ENCODE results near the gene COL6A1. TPM values are rescaled to one million over a fixed set of nuclear protein-coding genes. Genes with fewer than 3 reads are reported as not detected.

COL6A1 gene
- total RNA-seq, 2 experiments from 2014 or later, result 8.0 to 8.5 TPM

- peaks cover 6% of the 10 kb centered on the region for H3K27me3 Mint-ChIP-seq
- ChIA-PET CTCF (no interaction called here), POLR2A (no interaction called here)
- H3K4me3 Mint-ChIP-seq, result no peak overlapping the region
- Histone ChIP-seq H3K4me3 (ENCODE audit: low read length) (no peak overlapping the region), H3K27ac (ENCODE audit: low read depth in 1 of 2, low read length in 2 of 2) (no peak overlapping the region), H3K36me3 (ENCODE audit: insufficient read depth, low read length) (no peaks in the 10 kb centered on the region), H3K4me1 (ENCODE audit: insufficient read depth, low read length) (no peaks in the 10 kb centered on the region), H3K9me3 (ENCODE audit: control insufficient read depth in 1 of 2, insufficient read depth in 1 of 2, low read length in 2 of 2) (peaks cover 0 to 6% of the 10 kb centered on the region in 2 experiments), H3K27me3 (ENCODE audit: control insufficient read depth in 1 of 2, insufficient read depth in 2 of 2, low read length in 2 of 2) (peaks cover 0 to 2% of the 10 kb centered on the region in 2 experiments)
- DNase-seq, result no peak
- no peak overlapping the region for H3K27ac Mint-ChIP-seq
- no peaks in the 10 kb centered on the region for H3K4me1 Mint-ChIP-seq (ENCODE audit: low read depth)
- TF ChIP-seq CTCF (IDR thresholded peaks at IDR 0.05), result no peak
- intact Hi-C loops (cut with DNase I, micrococcal nuclease), result loop anchor here in 1 of 2 experiments (10.0 kb wide), 1 partner anchor 66 kb away; no protein-coding TSS in a partner anchor
- H3K9me3 Mint-ChIP-seq, result no peaks in the 10 kb centered on the region
- no peaks in the 10 kb centered on the region for H3K36me3 Mint-ChIP-seq (ENCODE audit: low read depth)
- no peak for ATAC-seq (ENCODE audit: poor library complexity)
These were observed 32.9 kb upstream of the COL6A1 start for GRCh38 chr21:45948576-45949141.

GRCh38 chr21:45949928-45950739, 31.4 kb upstream of the COL6A1 start:
- H3K36me3 Mint-ChIP-seq (ENCODE audit: low read depth), result no peaks in the 10 kb centered on the region
- H3K4me3 Mint-ChIP-seq, result no peak overlapping the region
- no peak for DNase-seq
- H3K9me3 Mint-ChIP-seq, result no peaks in the 10 kb centered on the region
- Histone ChIP-seq H3K4me3 (ENCODE audit: low read length) (no peak overlapping the region), H3K27ac (ENCODE audit: low read depth in 1 of 2, low read length in 2 of 2) (no peak overlapping the region), H3K4me1 (ENCODE audit: insufficient read depth, low read length) (no peaks in the 10 kb centered on the region), H3K27me3 (ENCODE audit: control insufficient read depth in 1 of 2, insufficient read depth in 2 of 2, low read length in 2 of 2) (peaks cover 0 to 2% of the 10 kb centered on the region in 2 experiments), H3K36me3 (ENCODE audit: insufficient read depth, low read length) (no peaks in the 10 kb centered on the region), H3K9me3 (ENCODE audit: control insufficient read depth in 1 of 2, insufficient read depth in 1 of 2, low read length in 2 of 2) (peaks cover 0 to 6% of the 10 kb centered on the region in 2 experiments)
- ATAC-seq (ENCODE audit: poor library complexity), result no peak
- no peak for TF ChIP-seq CTCF (IDR thresholded peaks at IDR 0.05)
- ChIA-PET POLR2A (no interaction called here), CTCF (no interaction called here)
- no peaks in the 10 kb centered on the region for H3K4me1 Mint-ChIP-seq (ENCODE audit: low read depth)
- peaks cover 7% of the 10 kb centered on the region for H3K27me3 Mint-ChIP-seq
- no peak overlapping the region for H3K27ac Mint-ChIP-seq
- intact Hi-C loops (cut with DNase I, micrococcal nuclease), result loop anchor here in 1 of 2 experiments (10.0 kb wide), 1 partner anchor 65 kb away; no protein-coding TSS in a partner anchor

- ChIA-PET CTCF (no interaction called here), POLR2A (no interaction called here)
- no peak for ATAC-seq (ENCODE audit: poor library complexity)
- intact Hi-C loops (cut with DNase I, micrococcal nuclease), result no loop called here
- Histone ChIP-seq H3K4me3 (ENCODE audit: low read length) (no peak overlapping the region), H3K27me3 (ENCODE audit: control insufficient read depth in 1 of 2, insufficient read depth in 2 of 2, low read length in 2 of 2) (peaks cover 0 to 2% of the 10 kb centered on the region in 2 experiments), H3K4me1 (ENCODE audit: insufficient read depth, low read length) (no peaks in the 10 kb centered on the region), H3K9me3 (ENCODE audit: control insufficient read depth in 1 of 2, insufficient read depth in 1 of 2, low read length in 2 of 2) (peaks cover 0 to 6% of the 10 kb centered on the region in 2 experiments), H3K27ac (ENCODE audit: low read depth in 1 of 2, low read length in 2 of 2) (no peak overlapping the region), H3K36me3 (ENCODE audit: insufficient read depth, low read length) (no peaks in the 10 kb centered on the region)
- Mint-ChIP-seq H3K4me1 (ENCODE audit: low read depth) (no peaks in the 10 kb centered on the region), H3K27me3 (peaks cover 15% of the 10 kb centered on the region), H3K9me3 (no peaks in the 10 kb centered on the region), H3K27ac (no peak overlapping the region), H3K36me3 (ENCODE audit: low read depth) (no peaks in the 10 kb centered on the region), H3K4me3 (no peak overlapping the region)
- no peak for TF ChIP-seq CTCF (IDR thresholded peaks at IDR 0.05)
- DNase-seq, result no peak
These were observed 30.6 kb upstream of the COL6A1 start for GRCh38 chr21:45950740-45951515.

Measured in CD4-positive, alpha-beta T cell (primary cell).